Transverse colon (tissue), 4 donors: ENCODE results near the gene PHF1. TPM values are rescaled to one million over a fixed set of nuclear protein-coding genes. Genes with fewer than 3 reads are reported as not detected.

ENCODE experiments used
- DNase-seq: peaks from one replicate; pipeline ENCODE4 v3.0.0-alpha.2; 2019
- H3K27ac ChIP-seq, 4 donors: fragments of 200-600 bp; sonication (generic); 2 replicates each; pipeline ENCODE4 v1.5.1; 2016 to 2018; ENCODE audit warnings: inconsistent platforms in 4 of 4
- H3K27me3 ChIP-seq: fragments of 200-600 bp; sonication (generic); 2 replicates; pipeline ENCODE4 v1.5.1; 2017; ENCODE audit warnings: inconsistent platforms
- H3K36me3 ChIP-seq, 4 donors: fragments of 200-600 bp; sonication (generic); 2 replicates each; pipeline ENCODE4 v1.5.1; 2017 to 2019; ENCODE audit warnings: inconsistent platforms in 4 of 4
- H3K4me1 ChIP-seq, 4 donors: fragments of 200-600 bp; sonication (generic); 2 replicates each; pipeline ENCODE4 v1.5.1; 2017 to 2020; ENCODE audit warnings: inconsistent platforms in 4 of 4
- H3K4me3 ChIP-seq, 4 donors: fragments of 200-600 bp; sonication (generic); 1 replicate in 1 of 4; 2 replicates in 3 of 4; pipeline versions ENCODE4 v1.5.1 to v1.6.1; 2017 to 2019; ENCODE audit warnings: inconsistent platforms in 4 of 4
- H3K9me3 ChIP-seq, 2 donors: fragments of 200-600 bp; sonication (generic); 2 replicates each; pipeline ENCODE4 v1.5.1; 2017 to 2019; ENCODE audit warnings: inconsistent platforms in 2 of 2
- CTCF ChIP-seq, 5 experiments: fragments of 200-600 bp in 3 of 5; fragments of 450-650 bp in 2 of 5; sonication (generic) in 3 of 5; IDR thresholded peaks; 1 replicate in 2 of 5; 2 replicates in 3 of 5; pipeline ENCODE4 v1.5.1; 2016 to 2017; ENCODE audit warnings: antibody characterized with exemption in 5 of 5, inconsistent platforms in 3 of 5, mild to moderate bottlenecking in 2 of 5, moderate library complexity in 1 of 5
- EP300 ChIP-seq: sonication (generic); formaldehyde crosslinking; IDR thresholded peaks from one replicate; pipeline ENCODE4 v1.6.1; 2017; ENCODE audit warnings: antibody characterized with exemption, low read depth
- POLR2A ChIP-seq: fragments of 450-650 bp; IDR thresholded peaks from one replicate; pipeline ENCODE4 v1.6.1; 2016; ENCODE audit warnings: antibody characterized with exemption, mild to moderate bottlenecking, moderate library complexity
- POLR2AphosphoS5 ChIP-seq, 3 donors: sonication (generic); formaldehyde crosslinking; IDR thresholded peaks; one replicate each; pipeline ENCODE4 v1.6.1; 2016; ENCODE audit warnings: antibody characterized with exemption in 3 of 3
- WGBS, 2 donors: methylation state at CpG; one replicate each; pipeline ENCODE4 v1.1.5; 2018; ENCODE audit warnings: low coverage in 1 of 2; 5-methylcytosine and 5-hydroxymethylcytosine counted together
- in situ Hi-C, 4 donors: fragments of 200-750 bp; cut with MboI; loops; one replicate each; pipeline versions ENCODE4 v1.15.0 to v1.15.1; 2017; ENCODE audit warnings: low sequenced_read_pairs in 3 of 4, low pct_ligation_motif_present in 1 of 4, low pct_unique_long_range_greater_than_20kb in 1 of 4
- intact Hi-C: fragments of 100-400 bp; cut with DNase I; formaldehyde crosslinking; loops from one replicate; pipeline ENCODE4 v1.15.1; 2023; ENCODE audit warnings: low total_unique reads
- total RNA-seq, 4 donors: library from RNA; depleted of rRNA; stranded (reverse); fragments of >200 nt; gene quantifications; one replicate each; pipeline ENCODE4 v1.1.0, GENCODE V29; 2016

PHF1 gene
- total RNA-seq, 4 donors from 2014 or later: 47.8 to 110 (median 48.4) TPM

GRCh38 chr6:33434961-33435360 lies 24.1 kb downstream of the PHF1 start:
- in situ Hi-C loops: no loop called here
- WGBS, 2 donors: 77 to 86% methylated on average over 4 of the region's 4 CpGs

GRCh38 chr6:33437666-33438065 lies 26.9 kb downstream of the PHF1 start:
- peaks cover 0 to 6% (median 0%) of the 10 kb centered on the region in 4 donors for H3K4me1 ChIP-seq
- 96% methylated on average over 15 of the region's 18 CpGs; no CpG with 5 or more reads in 1 of the 2 donors for WGBS, 2 donors
- H3K9me3 ChIP-seq: no peaks in the 10 kb centered on the region
- H3K27me3 ChIP-seq: no peaks in the 10 kb centered on the region
- in situ Hi-C loops (no loop called here), intact Hi-C loops (no loop called here)
- H3K27ac ChIP-seq: no peak overlapping the region
- DNase-seq: no peak
- H3K36me3 ChIP-seq: peaks cover 0 to 28% (median 0%) of the 10 kb centered on the region in 4 donors
- TF ChIP-seq POLR2AphosphoS5 (IDR thresholded peaks at IDR 0.05) (no peak), CTCF (IDR thresholded peaks at IDR 0.05) (no peak), POLR2A (no peak), EP300 (no peak)
- no peak overlapping the region for H3K4me3 ChIP-seq

More at GRCh38 chr6:33434961-33435360, 24.1 kb downstream of the PHF1 start:
- peaks cover 4 to 20% (median 14%) of the 10 kb centered on the region in 4 donors for H3K4me1 ChIP-seq
- TF ChIP-seq POLR2AphosphoS5 (IDR thresholded peaks at IDR 0.05) (no peak), EP300 (no peak), POLR2A (no peak), CTCF (IDR thresholded peaks at IDR 0.05) (no peak)
- no peak overlapping the region for H3K4me3 ChIP-seq
- H3K27me3 ChIP-seq: no peaks in the 10 kb centered on the region
- DNase-seq: no peak
- intact Hi-C loops: no loop called here
- H3K9me3 ChIP-seq: no peaks in the 10 kb centered on the region
- H3K27ac ChIP-seq: no peak overlapping the region
- H3K36me3 ChIP-seq: peaks cover 0 to 28% (median 0%) of the 10 kb centered on the region in 4 donors

GRCh38 chr6:33438978-33439594 lies 28.3 kb downstream of the PHF1 start:
- Histone ChIP-seq H3K4me3 (no peak overlapping the region), H3K4me1 (no peaks in the 10 kb centered on the region), H3K27ac (no peak overlapping the region), H3K27me3 (no peaks in the 10 kb centered on the region), H3K36me3 (peaks cover 0 to 28% (median 0%) of the 10 kb centered on the region in 4 donors), H3K9me3 (no peaks in the 10 kb centered on the region)
- in situ Hi-C loops: no loop called here
- no peak for DNase-seq
- intact Hi-C loops: no loop called here
- no peak for TF ChIP-seq EP300
- no peak for TF ChIP-seq POLR2AphosphoS5 (IDR thresholded peaks at IDR 0.05)
- no peak for TF ChIP-seq POLR2A
- no peak for TF ChIP-seq CTCF (IDR thresholded peaks at IDR 0.05)
- WGBS, 2 donors: 94 to 100% methylated on average over 3 of the region's 3 CpGs

- TF ChIP-seq CTCF (IDR thresholded peaks at IDR 0.05): no peak
- no peak for TF ChIP-seq POLR2AphosphoS5 (IDR thresholded peaks at IDR 0.05)
- TF ChIP-seq POLR2A: no peak
- H3K9me3 ChIP-seq: no peaks in the 10 kb centered on the region
- no peak overlapping the region for H3K4me3 ChIP-seq
- intact Hi-C loops (no loop called here), in situ Hi-C loops (no loop called here)
- H3K4me1 ChIP-seq: no peaks in the 10 kb centered on the region
- H3K27me3 ChIP-seq: no peaks in the 10 kb centered on the region
- peaks cover 0 to 28% (median 0%) of the 10 kb centered on the region in 4 donors for H3K36me3 ChIP-seq
- no peak for DNase-seq
- H3K27ac ChIP-seq: no peak overlapping the region
- WGBS, 2 donors: 76 to 93% methylated on average over 2 to 9 of the region's 9 CpGs
These were observed 29.3 kb downstream of the PHF1 start for GRCh38 chr6:33439956-33440648.
